ENCODE data around the gene REXO1. TPM values are rescaled to one million over a fixed set of nuclear protein-coding genes. Genes with fewer than 3 reads are reported as not detected.

REXO1 gene
- total and polyA plus RNA-seq, 2 donors (not counting 1 experiment from before 2014, with no cell fraction given), result 6.1 to 6.8 TPM

DNA sequence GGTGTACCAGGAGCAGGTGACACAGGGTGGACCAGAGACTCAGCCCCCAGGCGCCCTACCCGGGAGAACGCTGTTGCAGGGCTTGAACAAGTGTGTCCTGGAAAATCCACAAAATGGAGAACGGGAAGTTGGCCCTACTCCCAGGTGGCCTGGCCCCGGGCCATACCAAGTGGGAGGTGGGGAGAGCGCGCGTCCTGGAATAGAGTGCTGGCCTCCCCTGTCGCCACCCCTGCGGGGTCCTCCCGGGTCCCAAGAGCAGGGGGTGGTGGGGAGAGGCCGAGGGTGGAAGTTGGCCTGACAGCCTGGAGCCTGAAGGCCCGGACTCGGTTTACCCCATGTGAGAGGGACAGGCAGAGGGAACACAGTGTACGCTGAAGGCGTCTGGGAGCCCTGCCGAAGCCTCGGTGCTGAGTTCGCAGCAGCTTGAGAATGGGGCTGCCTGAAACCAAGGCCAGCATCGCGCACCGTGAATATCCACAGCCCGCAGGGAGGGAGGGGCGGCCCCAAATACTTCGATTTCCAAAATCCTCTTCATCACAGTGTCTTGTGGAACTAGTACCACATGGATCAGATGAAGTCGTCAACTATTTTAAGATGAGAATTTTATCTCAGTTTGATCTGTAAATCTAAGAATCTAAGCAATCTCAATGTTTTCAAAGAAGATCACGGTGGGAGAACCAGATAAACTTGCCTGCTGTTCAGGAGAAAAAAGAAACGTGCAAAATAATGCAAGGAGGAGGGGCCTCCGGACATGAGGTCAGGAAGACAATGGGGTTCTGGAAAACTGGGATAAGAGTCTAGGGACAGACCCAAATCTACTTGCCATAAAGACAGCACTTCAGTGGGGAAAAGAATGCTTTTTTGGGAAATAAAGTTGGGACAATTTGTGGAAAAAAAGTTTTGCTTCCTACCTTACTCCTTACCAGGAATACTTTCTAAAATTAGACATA, 25.5 kb upstream of the REXO1 start:
- peak overlapping the region; percentile 98 for H3K27ac ChIP-seq (ENCODE audit: insufficient read depth, low read length)
- H2AFZ ChIP-seq (ENCODE audit: low read length), result no peak overlapping the region
- H3K36me3 ChIP-seq (ENCODE audit: control insufficient read depth, insufficient read depth, low read length), result peaks cover 12% of the 10 kb centered on the region
- H3K9me3 ChIP-seq (ENCODE audit: control insufficient read depth, insufficient read depth, low read depth, low read length), result no peaks in the 10 kb centered on the region
- H3K9ac ChIP-seq (ENCODE audit: insufficient read depth, low read length), result peak overlapping the region; percentile 14
- H3K4me3 ChIP-seq (replicated peaks in 1 of 4; ENCODE audit: control extremely low read depth in 1 of 4, insufficient read depth in 1 of 4, low read depth in 3 of 4, low read length in 4 of 4), result peak overlapping the region in 3 of 4 experiments; percentile 77 to 95 (median 88)
- no peaks in the 10 kb centered on the region for H4K20me1 ChIP-seq (ENCODE audit: control insufficient read depth, extremely low read depth, insufficient read depth, low read length)
- H3K27me3 ChIP-seq (ENCODE audit: control insufficient read depth, insufficient read depth, low read length), result no peaks in the 10 kb centered on the region
- H3K4me2 ChIP-seq (ENCODE audit: extremely low read depth, insufficient read depth, low read length), result peak overlapping the region; percentile 100
- no peak for DNase-seq (ENCODE audit: low read depth in 2 of 2)
- TF ChIP-seq CTCF (conservative IDR thresholded peaks at IDR 0.05 in 1 of 2, IDR thresholded peaks at IDR 0.05 in 1 of 2; ENCODE audit: low read depth in 1 of 2, low read length in 2 of 2) (no peak), EZH2 (IDR thresholded peaks at IDR 0.05; ENCODE audit: low read length, missing control alignments) (no peak)
- H3K4me1 ChIP-seq (ENCODE audit: control insufficient read depth, extremely low read depth, insufficient read depth, low read length), result peaks cover 9% of the 10 kb centered on the region
- peaks cover 45% of the 10 kb centered on the region for H3K79me2 ChIP-seq (ENCODE audit: control insufficient read depth, insufficient read depth, low read length)

- Histone ChIP-seq H3K4me2 (ENCODE audit: extremely low read depth, insufficient read depth, low read length) (peak overlapping the region; percentile 100), H3K9me3 (ENCODE audit: control insufficient read depth, insufficient read depth, low read depth, low read length) (no peaks in the 10 kb centered on the region), H3K9ac (ENCODE audit: insufficient read depth, low read length) (peak overlapping the region; percentile 14), H4K20me1 (ENCODE audit: control insufficient read depth, extremely low read depth, insufficient read depth, low read length) (no peaks in the 10 kb centered on the region), H3K4me1 (ENCODE audit: control insufficient read depth, extremely low read depth, insufficient read depth, low read length) (peaks cover 9% of the 10 kb centered on the region), H3K27ac (ENCODE audit: insufficient read depth, low read length) (peak overlapping the region; percentile 98), H3K79me2 (ENCODE audit: control insufficient read depth, insufficient read depth, low read length) (peaks cover 45% of the 10 kb centered on the region), H2AFZ (ENCODE audit: low read length) (no peak overlapping the region), H3K36me3 (ENCODE audit: control insufficient read depth, insufficient read depth, low read length) (peaks cover 12% of the 10 kb centered on the region), H3K27me3 (ENCODE audit: control insufficient read depth, insufficient read depth, low read length) (no peaks in the 10 kb centered on the region), H3K4me3 (replicated peaks in 1 of 4; ENCODE audit: control extremely low read depth in 1 of 4, insufficient read depth in 1 of 4, low read depth in 3 of 4, low read length in 4 of 4) (peak overlapping the region in 2 of 4 experiments; percentile 1 to 95)
- no peak for DNase-seq (ENCODE audit: low read depth in 2 of 2)
- TF ChIP-seq CTCF (conservative IDR thresholded peaks at IDR 0.05 in 1 of 2, IDR thresholded peaks at IDR 0.05 in 1 of 2; ENCODE audit: low read depth in 1 of 2, low read length in 2 of 2), result no peak
- no peak for TF ChIP-seq EZH2 (IDR thresholded peaks at IDR 0.05; ENCODE audit: low read length, missing control alignments)
Measured at GRCh38 chr19:1872807-1873523, 24.7 kb upstream of the REXO1 start.

DNA sequence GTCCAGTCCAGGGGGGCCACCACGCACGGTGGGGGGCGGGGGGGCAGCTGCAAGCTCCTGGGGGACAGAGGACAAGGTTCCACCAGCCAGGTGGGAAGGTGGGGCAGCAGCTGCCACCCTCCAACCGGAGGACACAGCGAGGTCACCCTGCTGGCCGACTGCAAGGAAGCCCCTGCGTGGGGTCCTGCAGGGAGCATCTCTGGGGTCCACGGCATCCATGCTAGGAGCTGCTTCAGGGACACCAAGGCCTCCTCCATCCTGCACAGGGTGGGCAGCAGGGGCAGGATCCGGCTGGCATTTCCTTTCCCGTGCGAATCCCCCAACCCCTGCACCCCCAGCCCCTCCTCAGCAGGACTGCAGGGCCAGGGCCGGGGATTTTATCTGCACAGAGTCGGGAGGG, 23.3 kb upstream of the REXO1 start:
- DNase-seq (ENCODE audit: low read depth in 2 of 2), result no peak
- Histone ChIP-seq H3K4me3 (replicated peaks in 1 of 4; ENCODE audit: control extremely low read depth in 1 of 4, insufficient read depth in 1 of 4, low read depth in 3 of 4, low read length in 4 of 4) (no peak overlapping the region), H3K9ac (ENCODE audit: insufficient read depth, low read length) (no peak overlapping the region), H3K4me2 (ENCODE audit: extremely low read depth, insufficient read depth, low read length) (no peak overlapping the region), H3K79me2 (ENCODE audit: control insufficient read depth, insufficient read depth, low read length) (peaks cover 45% of the 10 kb centered on the region), H2AFZ (ENCODE audit: low read length) (no peak overlapping the region), H3K36me3 (ENCODE audit: control insufficient read depth, insufficient read depth, low read length) (peaks cover 12% of the 10 kb centered on the region), H4K20me1 (ENCODE audit: control insufficient read depth, extremely low read depth, insufficient read depth, low read length) (no peaks in the 10 kb centered on the region), H3K9me3 (ENCODE audit: control insufficient read depth, insufficient read depth, low read depth, low read length) (no peaks in the 10 kb centered on the region), H3K27me3 (ENCODE audit: control insufficient read depth, insufficient read depth, low read length) (no peaks in the 10 kb centered on the region), H3K27ac (ENCODE audit: insufficient read depth, low read length) (no peak overlapping the region), H3K4me1 (ENCODE audit: control insufficient read depth, extremely low read depth, insufficient read depth, low read length) (peaks cover 9% of the 10 kb centered on the region)
- TF ChIP-seq EZH2 (IDR thresholded peaks at IDR 0.05; ENCODE audit: low read length, missing control alignments) (no peak), CTCF (conservative IDR thresholded peaks at IDR 0.05 in 1 of 2, IDR thresholded peaks at IDR 0.05 in 1 of 2; ENCODE audit: low read depth in 1 of 2, low read length in 2 of 2) (no peak)
